Testis (tissue), 3 donors: Measurements from ENCODE around the gene CD44. TPM values are rescaled to one million over a fixed set of nuclear protein-coding genes. Genes with fewer than 3 reads are reported as not detected.

Experiments
- DNase-seq: peaks from one replicate; pipeline ENCODE4 v3.0.0-alpha.2; 2019
- H3K27ac ChIP-seq, 2 donors: fragments of 200-600 bp; sonication (generic); one replicate each; pipeline ENCODE4 v1.5.1; 2019
- H3K27me3 ChIP-seq: fragments of 200-600 bp; sonication (generic); one replicate; pipeline ENCODE4 v1.5.1; 2019
- H3K36me3 ChIP-seq: fragments of 200-600 bp; sonication (generic); one replicate; pipeline ENCODE4 v1.5.1; 2017; ENCODE audit warnings: low read depth; ENCODE audit errors: missing control alignments
- H3K4me1 ChIP-seq: fragments of 200-600 bp; sonication (generic); one replicate; pipeline ENCODE4 v1.5.1; 2019
- H3K4me3 ChIP-seq, 2 donors: fragments of 200-600 bp; sonication (generic); one replicate each; pipeline ENCODE4 v1.5.1; 2017 to 2019
- H3K9me3 ChIP-seq: fragments of 200-600 bp; sonication (generic); one replicate; pipeline ENCODE4 v1.5.1; 2017
- POLR2A ChIP-seq: fragments of 450-650 bp; IDR thresholded peaks from one replicate; pipeline ENCODE4 v1.6.1; 2017; ENCODE audit warnings: antibody characterized with exemption, mild to moderate bottlenecking, moderate library complexity
- WGBS, 2 donors: methylation state at CpG; one replicate each; pipeline ENCODE4 v1.1.5; 2018; 5-methylcytosine and 5-hydroxymethylcytosine counted together
- intact Hi-C: fragments of 100-400 bp; cut with DNase I; formaldehyde crosslinking; loops from one replicate; pipeline ENCODE4 v1.15.1; 2023; ENCODE audit warnings: low total_unique reads
- polyA plus RNA-seq: library from polyadenylated mRNA; stranded (reverse); fragments of 350-450 nt; fragmentation: Illumina TruSeq; extraction: RNeasy Lipid Tissue Mini Kit (QIAGEN cat#74804); gene quantifications from one replicate; pipeline ENCODE4 v1.2.3, GENCODE V29; 2014; ENCODE audit warnings: low read depth, low replicate concordance; ENCODE audit not compliant: insufficient read depth
- total RNA-seq, 2 donors: library from RNA; depleted of rRNA; stranded (reverse); fragments of >200 nt; gene quantifications; one replicate each; pipeline ENCODE4 v1.2.3, GENCODE V29; 2016
- TF ChIP-seq, protein P1 (sequence below), 3 experiments: fragments of 450-650 bp in 2 of 3; fragments of 200-600 bp in 1 of 3; sonication (generic) in 1 of 3; IDR thresholded peaks; one replicate each; pipeline ENCODE4 v1.5.1; 2016 to 2019; ENCODE audit warnings: antibody characterized with exemption in 3 of 3, mild to moderate bottlenecking in 2 of 3, moderate library complexity in 1 of 3

Gene CD44
- total and polyA plus RNA-seq, 3 donors from 2014 or later, result 4.0 to 44.5 (median 13.4) TPM

DNA sequence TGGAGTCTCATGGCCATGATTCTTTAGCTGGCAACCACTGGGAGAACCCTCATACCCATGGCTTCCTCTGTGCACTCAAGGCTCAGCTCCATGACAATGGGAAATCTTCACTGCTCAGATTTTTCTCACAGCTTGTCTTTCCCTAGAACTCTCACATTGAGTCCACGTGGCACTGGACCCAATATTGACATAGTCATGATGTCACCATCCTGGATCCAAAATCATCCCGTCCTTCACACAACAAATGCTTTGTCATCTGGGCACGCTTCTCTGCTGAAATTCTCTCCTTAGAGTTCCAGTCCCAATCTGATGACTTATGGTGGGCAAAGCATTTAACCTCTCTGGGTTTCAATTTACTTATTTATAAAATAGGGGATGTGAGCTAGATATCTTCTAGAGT, 37.7 kb upstream of the CD44 start:
- H3K27ac ChIP-seq, result no peak overlapping the region

DNA sequence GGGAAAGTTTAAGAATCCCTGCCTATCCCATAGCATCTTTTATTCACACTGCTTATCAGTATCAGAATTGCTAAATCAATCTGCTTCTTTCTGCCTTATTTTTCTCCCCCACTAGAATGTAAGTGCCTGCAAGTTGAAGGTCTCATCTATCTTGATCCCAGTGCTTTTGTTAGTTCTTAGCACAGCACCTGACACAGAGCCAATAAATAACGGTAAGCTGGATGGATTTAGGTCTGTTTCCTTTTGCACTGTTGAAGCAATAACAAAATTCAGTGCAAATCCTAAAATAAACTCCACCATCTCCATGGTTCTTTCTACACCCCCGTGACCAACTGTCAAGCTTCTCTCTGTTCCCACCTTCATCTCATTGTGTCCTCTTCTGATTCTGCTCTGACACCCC, 36.7 kb upstream of the CD44 start:
- TF ChIP-seq, protein P1, sequence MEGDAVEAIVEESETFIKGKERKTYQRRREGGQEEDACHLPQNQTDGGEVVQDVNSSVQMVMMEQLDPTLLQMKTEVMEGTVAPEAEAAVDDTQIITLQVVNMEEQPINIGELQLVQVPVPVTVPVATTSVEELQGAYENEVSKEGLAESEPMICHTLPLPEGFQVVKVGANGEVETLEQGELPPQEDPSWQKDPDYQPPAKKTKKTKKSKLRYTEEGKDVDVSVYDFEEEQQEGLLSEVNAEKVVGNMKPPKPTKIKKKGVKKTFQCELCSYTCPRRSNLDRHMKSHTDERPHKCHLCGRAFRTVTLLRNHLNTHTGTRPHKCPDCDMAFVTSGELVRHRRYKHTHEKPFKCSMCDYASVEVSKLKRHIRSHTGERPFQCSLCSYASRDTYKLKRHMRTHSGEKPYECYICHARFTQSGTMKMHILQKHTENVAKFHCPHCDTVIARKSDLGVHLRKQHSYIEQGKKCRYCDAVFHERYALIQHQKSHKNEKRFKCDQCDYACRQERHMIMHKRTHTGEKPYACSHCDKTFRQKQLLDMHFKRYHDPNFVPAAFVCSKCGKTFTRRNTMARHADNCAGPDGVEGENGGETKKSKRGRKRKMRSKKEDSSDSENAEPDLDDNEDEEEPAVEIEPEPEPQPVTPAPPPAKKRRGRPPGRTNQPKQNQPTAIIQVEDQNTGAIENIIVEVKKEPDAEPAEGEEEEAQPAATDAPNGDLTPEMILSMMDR (IDR thresholded peaks at IDR 0.05), result no peak
- TF ChIP-seq POLR2A, result no peak
- H3K4me3 ChIP-seq, result no peak overlapping the region
- 62 to 69% methylated on average over 2 of the region's 2 CpGs for WGBS, 2 donors
- H3K27me3 ChIP-seq, result no peaks in the 10 kb centered on the region
- no peak overlapping the region for H3K27ac ChIP-seq
- intact Hi-C loops, result no loop called here
- no peak for DNase-seq
- H3K9me3 ChIP-seq, result no peaks in the 10 kb centered on the region
- no peaks in the 10 kb centered on the region for H3K4me1 ChIP-seq
- H3K36me3 ChIP-seq, result no peaks in the 10 kb centered on the region

More for the DNA sequence above, 37.7 kb upstream of the CD44 start:
- Histone ChIP-seq H3K27me3 (no peaks in the 10 kb centered on the region), H3K36me3 (no peaks in the 10 kb centered on the region), H3K9me3 (no peaks in the 10 kb centered on the region), H3K4me1 (no peaks in the 10 kb centered on the region), H3K4me3 (no peak overlapping the region)
- TF ChIP-seq POLR2A, result no peak
- TF ChIP-seq, protein P1 (IDR thresholded peaks at IDR 0.05), result no peak
- intact Hi-C loops, result no loop called here
- no peak for DNase-seq
- WGBS, 2 donors, result 79 to 90% methylated on average over 3 of the region's 3 CpGs

DNA sequence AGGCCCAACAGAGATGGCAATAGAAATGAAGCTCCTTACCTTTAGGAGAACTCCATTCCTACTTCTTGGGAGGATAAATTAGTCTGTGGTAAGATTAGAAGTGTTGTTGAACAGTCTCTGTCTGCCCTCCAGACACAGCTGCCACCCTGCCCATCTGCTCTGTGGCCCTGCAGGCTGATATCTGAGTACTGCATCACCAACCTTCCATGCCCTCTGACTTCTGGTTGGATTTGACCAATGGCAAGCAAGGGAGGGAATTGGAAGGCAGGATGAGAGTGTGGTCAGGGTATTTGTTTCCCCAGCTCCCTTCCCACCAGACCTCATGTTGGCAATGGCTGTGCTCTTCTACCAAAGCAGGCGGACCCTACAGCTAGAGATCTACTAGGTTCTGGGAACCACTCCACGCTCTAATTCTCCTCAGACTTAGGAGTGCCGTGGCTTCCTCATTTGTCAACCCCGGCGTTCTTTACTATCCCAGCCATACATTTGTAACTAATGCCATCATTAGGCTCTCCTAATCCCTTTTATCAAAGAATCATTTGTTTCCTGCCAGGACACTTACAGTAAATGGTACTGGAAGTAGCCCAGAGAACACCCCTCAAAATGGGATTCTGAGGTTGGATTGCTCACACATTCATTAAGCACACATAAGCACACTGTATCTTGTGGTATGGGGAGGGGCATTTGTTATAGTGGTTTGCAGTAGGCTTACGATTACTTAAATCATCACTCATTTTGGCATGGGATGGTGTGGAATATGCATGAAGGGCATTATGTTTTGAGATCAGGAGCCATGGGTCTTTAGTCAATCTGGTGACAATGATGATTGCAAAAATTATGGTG, 35.4 kb upstream of the CD44 start:
- intact Hi-C loops, result no loop called here
- no peak overlapping the region for H3K4me3 ChIP-seq
- 92 to 93% methylated on average over 6 of the region's 6 CpGs for WGBS, 2 donors
- H3K36me3 ChIP-seq, result no peaks in the 10 kb centered on the region
- H3K27ac ChIP-seq, result no peak overlapping the region
- no peaks in the 10 kb centered on the region for H3K4me1 ChIP-seq
- H3K27me3 ChIP-seq, result no peaks in the 10 kb centered on the region
- no peaks in the 10 kb centered on the region for H3K9me3 ChIP-seq
- TF ChIP-seq POLR2A, result no peak
- TF ChIP-seq, protein P1 (IDR thresholded peaks at IDR 0.05), result no peak
- no peak for DNase-seq

GRCh38 chr11:35104655-35105054, 34.3 kb upstream of the CD44 start:
- H3K27ac ChIP-seq, result no peak overlapping the region
- no peaks in the 10 kb centered on the region for H3K27me3 ChIP-seq
- H3K4me1 ChIP-seq, result no peaks in the 10 kb centered on the region
- TF ChIP-seq, protein P1 (IDR thresholded peaks at IDR 0.05), result no peak
- TF ChIP-seq POLR2A, result no peak
- WGBS, 2 donors, result 96 to 97% methylated on average over 2 of the region's 2 CpGs
- no peaks in the 10 kb centered on the region for H3K9me3 ChIP-seq
- no peak for DNase-seq
- no peaks in the 10 kb centered on the region for H3K36me3 ChIP-seq
- intact Hi-C loops, result no loop called here
- H3K4me3 ChIP-seq, result no peak overlapping the region
